Endometrial microvascular endothelial cells (primary cell): ENCODE data around the gene EPHA1. TPM values are rescaled to one million over a fixed set of nuclear protein-coding genes. Genes with fewer than 3 reads are reported as not detected.
"Not testable (repeated sequence)": the region's sequence is repeated elsewhere in the genome, so short reads cannot be mapped to it uniquely, and the experiment has no call there.

Experiments used
- in situ Hi-C: cut with HindIII; loops from 2 replicates; pipeline ENCODE4 v1.10.0; 2017; ENCODE audit warnings: low sequenced_read_pairs, low pct_unique_long_range_greater_than_20kb; ENCODE audit errors: inconsistent ontology term
- total RNA-seq: library from RNA; depleted of rRNA; stranded (reverse); fragments of >200 nt; gene quantifications from one replicate; pipeline ENCODE4 v1.2.3, GENCODE V29; 2015; ENCODE audit errors: inconsistent ontology term

The EPHA1 gene
- total RNA-seq, 1 donor from 2014 or later = 0.28 TPM

DNA sequence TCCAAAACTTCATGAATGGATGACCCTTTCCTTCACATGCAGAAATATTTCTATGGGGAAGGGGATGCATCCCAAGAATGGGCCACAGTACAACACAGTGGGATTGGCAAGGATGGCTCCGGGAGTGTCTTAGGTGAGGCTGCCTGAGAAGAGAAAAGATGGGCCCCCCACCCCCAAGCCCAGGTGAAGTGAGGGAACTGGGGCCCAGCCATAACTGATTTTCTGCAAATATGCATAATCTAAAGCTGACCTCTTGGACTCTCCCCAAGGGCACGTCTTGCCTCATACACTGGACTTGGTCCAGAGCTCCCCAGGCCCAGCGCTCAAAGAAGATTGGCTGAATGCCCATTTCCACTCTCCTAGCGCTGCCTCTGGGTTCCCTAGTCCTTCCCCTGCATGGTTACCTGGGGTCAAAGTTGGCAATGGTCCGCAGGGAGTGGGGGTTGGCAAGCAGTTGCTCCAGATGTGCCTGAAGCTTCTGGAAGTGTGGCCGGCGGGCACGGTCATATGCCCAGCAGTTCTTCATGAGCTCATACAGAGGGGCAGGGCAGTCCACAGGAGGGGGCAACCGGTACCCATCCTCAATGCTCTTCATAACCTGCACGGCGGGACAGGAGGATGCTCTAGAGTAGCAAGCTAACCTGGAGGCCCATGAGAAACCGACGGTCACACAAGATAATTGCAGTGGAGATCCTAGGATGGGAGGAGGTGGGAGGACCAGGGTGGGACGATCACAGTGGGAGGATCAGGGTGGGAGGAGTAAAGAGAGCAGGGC, 15.2 kb downstream of the EPHA1 start:
- in situ Hi-C loops = no loop called here

- in situ Hi-C loops = no loop called here
Measured at GRCh38 chr7:143392875-143393266, 15.8 kb downstream of the EPHA1 start.

GRCh38 chr7:143392427-143392826, 16.2 kb downstream of the EPHA1 start:
- in situ Hi-C loops = not testable (repeated sequence)

DNA sequence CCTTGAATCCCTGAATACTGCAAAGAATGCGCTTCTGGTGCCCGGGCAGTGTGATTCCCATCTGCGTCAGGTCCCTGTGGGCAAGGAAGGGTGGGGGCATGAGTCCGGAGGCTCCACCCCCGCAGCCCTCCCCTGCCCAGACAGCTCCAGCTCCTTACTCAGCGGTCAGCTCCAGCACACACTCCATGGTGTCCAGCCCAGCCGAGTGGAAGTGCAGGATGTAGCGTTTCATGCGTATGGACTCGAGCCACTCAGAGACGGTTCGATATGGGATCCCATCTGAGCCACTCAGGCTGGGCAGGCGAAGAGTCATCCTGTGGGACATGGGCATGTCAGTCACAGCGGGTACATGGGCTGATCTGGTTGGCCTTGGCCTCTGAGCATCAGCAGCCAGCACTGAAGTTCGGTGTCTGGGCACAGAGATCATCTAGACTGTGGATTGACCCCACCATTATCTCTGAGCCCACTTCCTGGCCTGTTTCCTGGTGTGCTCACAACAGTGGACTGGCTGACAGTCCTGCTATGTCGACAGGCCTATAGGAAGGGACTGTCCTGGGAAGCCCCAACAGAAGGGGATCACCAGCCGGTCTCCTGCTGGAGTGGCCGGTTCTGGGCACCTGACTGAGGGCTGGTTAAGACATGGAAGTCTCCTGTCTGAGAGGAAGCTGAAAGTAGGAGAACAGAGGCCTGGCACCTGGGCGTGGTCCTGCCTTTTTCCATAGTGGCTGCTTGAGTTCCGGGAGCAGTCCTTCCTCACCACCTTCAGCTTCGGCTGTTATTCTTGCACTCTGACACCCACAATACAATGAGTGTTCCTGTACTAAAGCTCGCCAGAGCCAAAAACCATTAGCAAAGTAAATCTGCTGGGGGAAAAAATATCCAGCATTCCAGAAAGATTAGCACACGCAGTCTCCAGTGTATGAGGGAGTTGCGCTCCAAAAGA, 16.9 kb downstream of the EPHA1 start:
- in situ Hi-C loops = no loop called here

GRCh38 chr7:143390773-143391317, 17.8 kb downstream of the EPHA1 start:
- in situ Hi-C loops = no loop called here

- in situ Hi-C loops = no loop called here
Measured at GRCh38 chr7:143390104-143390772, 18.4 kb downstream of the EPHA1 start.

DNA sequence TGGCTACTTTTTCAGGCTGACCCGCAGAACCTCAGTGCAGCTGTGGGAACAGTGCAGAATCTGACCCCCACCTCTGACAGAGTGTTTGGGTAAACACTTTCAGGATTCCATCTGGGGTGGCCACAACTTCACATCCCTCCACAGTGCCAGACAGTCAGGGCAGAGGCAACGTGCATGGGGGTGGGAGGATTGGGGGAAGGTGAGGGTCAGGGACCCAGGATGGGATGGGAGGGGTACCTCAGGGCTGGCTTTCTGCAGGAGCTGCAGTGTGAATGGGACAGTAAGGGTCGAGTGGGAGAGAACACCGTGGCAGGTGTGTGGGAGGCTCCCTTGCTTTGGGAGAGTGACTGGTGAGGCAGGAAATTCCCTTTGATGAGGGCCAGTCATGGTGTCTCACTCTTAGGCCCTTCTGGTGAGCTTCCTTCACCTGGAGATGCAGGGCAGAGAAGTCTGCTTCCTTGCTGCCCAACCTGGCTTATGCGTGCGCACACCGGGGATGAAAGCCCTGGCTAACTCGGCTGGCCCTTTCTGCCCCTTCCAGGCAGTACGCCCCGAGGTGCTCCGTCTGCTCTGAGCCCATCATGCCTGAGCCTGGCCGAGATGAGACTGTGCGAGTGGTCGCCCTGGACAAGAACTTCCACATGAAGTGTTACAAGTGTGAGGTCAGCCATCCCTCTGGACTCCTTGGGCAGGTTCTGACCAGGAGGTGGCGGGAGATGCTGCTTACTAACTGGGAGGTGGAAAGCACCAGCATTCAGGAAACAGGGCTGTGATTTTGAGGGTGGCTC, 19.1 kb downstream of the EPHA1 start:
- in situ Hi-C loops = no loop called here

GRCh38 chr7:143388491-143389101, 20.1 kb downstream of the EPHA1 start:
- in situ Hi-C loops = no loop called here

- in situ Hi-C loops = no loop called here
Measured at GRCh38 chr7:143388051-143388450, 20.6 kb downstream of the EPHA1 start.

DNA sequence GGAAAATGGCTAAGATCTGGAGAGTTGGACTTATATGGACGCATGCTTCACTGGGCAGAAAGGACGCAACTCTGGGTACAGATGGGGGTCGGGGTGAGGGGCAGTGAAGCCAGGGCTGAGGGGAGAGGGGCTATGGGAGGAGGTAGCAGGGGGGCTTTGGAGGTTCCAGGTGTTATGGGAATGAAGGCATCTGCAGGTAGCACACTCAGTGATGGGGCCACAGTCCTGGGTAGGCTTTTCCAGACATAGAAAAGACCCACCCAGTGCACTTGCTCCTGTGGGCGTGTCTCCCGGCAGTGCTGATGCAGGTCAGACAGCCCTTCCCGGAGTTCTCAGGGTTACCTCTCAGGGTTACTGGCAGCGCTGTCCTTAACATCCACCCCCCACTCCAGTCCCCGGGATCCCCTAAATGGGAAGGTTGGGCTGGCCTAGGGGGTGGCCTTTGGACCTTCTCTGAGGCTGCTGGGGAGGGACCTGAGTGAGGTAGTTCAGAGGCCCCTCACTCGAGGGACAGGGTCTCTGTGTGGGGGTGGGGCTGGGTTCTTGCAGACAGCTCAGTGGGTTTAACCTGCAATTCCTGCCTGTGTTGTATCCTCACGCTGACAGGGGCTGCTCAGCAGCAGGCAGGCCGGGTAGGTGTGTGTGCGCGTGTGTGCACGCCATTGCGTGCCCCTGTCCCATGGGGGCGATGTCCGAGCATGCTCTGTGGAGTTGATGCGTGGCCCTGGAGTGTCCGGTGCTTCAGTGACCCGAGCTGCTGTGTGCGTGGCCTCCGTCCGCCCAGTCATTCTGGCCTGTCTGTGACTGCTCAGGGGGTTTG, 21.3 kb downstream of the EPHA1 start:
- in situ Hi-C loops = no loop called here

DNA sequence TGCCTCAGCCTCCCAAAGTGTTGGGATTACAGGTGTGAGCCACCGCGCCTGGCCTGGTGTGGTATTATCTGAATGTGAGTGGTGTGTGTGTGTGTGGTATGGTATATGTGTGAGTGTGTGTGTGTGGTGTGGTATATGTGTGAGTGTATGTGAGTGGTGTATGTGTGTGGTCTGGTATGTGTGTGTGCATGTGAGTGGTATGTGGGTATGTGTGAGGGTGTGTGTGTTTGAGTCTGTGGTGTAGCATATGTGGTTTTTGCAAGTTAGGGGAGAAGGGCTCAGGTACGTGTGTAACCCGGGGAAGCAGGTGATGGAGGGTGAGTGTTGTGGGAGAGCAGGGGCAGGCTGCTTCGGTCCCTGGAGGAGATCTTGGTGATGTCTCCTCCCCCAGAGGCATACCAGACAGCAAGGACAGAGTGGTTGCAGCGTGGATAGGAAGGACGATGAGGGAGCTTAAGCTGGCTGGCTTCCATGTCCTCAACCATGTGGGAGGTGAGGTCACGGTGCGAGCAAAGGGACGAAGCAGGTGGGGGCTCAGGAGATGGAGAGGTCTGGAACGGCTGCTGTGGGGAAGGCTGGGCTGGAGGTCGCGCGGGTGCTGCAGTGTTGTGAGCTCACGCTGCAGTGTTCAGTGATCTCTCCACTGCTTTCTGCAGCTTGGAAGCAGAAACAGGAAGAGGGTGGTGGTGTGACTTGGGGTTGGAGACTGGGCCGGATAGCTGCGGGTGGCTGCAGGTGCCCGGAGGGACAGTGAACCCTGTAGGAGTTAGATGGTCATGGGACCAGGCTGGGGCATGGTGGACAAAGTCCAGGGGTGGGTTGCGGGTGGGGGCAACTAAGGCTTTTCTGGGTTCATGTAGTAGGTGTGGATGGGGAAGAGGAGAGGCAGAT, 22.5 kb downstream of the EPHA1 start:
- in situ Hi-C loops = no loop called here

GRCh38 chr7:143384661-143385631, 23.7 kb downstream of the EPHA1 start:
- in situ Hi-C loops = no loop called here

- in situ Hi-C loops = no loop called here
Measured at GRCh38 chr7:143384148-143384547, 24.5 kb downstream of the EPHA1 start.

DNA sequence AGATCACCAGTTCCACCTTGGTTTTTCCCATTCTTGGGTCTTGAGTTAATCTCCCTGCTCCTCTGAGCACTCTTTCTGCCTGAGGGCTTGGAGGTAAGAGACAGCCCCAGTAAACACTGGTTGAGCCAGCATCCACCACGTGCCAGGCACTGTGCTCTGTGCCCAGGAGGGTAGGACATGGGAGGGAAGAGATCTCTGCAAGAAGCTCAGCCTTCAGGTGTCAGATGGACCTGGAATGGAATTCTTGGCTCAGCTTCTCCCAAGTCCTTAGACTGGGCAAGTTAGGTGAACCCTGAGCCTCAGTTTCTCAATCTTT, 25.1 kb downstream of the EPHA1 start:
- in situ Hi-C loops = no loop called here

- in situ Hi-C loops = no loop called here
Measured at GRCh38 chr7:143382791-143383641, 25.6 kb downstream of the EPHA1 start.
